Activated T-cell treated with anti-CD3 and anti-CD28 coated beads, Interleukin-2, amount 50 U/mL, for 1 hour (primary cell): Measurements from ENCODE around the gene SOX6.

Experiments used
- DNase-seq: peaks from one replicate; pipeline ENCODE4 v3.0.0-alpha.2; 2020

SOX6 gene

GRCh38 chr11:15985127-15985859, 371.1 kb downstream of the SOX6 start:
- DNase-seq = no peak

- no peak for DNase-seq
Observed at GRCh38 chr11:15981292-15981691, 375.1 kb downstream of the SOX6 start.

GRCh38 chr11:15977116-15977515, 379.2 kb downstream of the SOX6 start:
- DNase-seq = no peak

- no peak for DNase-seq
Observed at GRCh38 chr11:15976433-15977045, 379.8 kb downstream of the SOX6 start.

- no peak for DNase-seq
Observed at GRCh38 chr11:15975742-15976141, 380.6 kb downstream of the SOX6 start.

GRCh38 chr11:15972838-15973237, 383.5 kb downstream of the SOX6 start:
- DNase-seq = no peak

GRCh38 chr11:15971215-15971546, 385.2 kb downstream of the SOX6 start:
- no peak for DNase-seq

- DNase-seq = no peak
Observed at GRCh38 chr11:15970506-15971214, 385.7 kb downstream of the SOX6 start.

GRCh38 chr11:15969701-15970329, 386.5 kb downstream of the SOX6 start:
- no peak for DNase-seq

GRCh38 chr11:15969281-15969680, 387.1 kb downstream of the SOX6 start:
- DNase-seq = no peak

GRCh38 chr11:15968461-15969130, 387.8 kb downstream of the SOX6 start:
- DNase-seq = no peak

GRCh38 chr11:15967966-15968365, 388.4 kb downstream of the SOX6 start:
- DNase-seq = no peak

GRCh38 chr11:15967166-15967565, 389.2 kb downstream of the SOX6 start:
- no peak for DNase-seq

GRCh38 chr11:15965562-15966250, 390.6 kb downstream of the SOX6 start:
- DNase-seq = no peak

GRCh38 chr11:15963266-15963665, 393.1 kb downstream of the SOX6 start:
- no peak for DNase-seq

GRCh38 chr11:15958910-15959309, 397.4 kb downstream of the SOX6 start:
- no peak for DNase-seq

- no peak for DNase-seq
Observed at GRCh38 chr11:15957234-15957633, 399.1 kb downstream of the SOX6 start.

GRCh38 chr11:15956302-15956701, 400.0 kb downstream of the SOX6 start:
- no peak for DNase-seq

- DNase-seq = no peak
Observed at GRCh38 chr11:15955595-15955994, 400.8 kb downstream of the SOX6 start.

GRCh38 chr11:15947681-15948648, 408.4 kb downstream of the SOX6 start:
- no peak for DNase-seq

- DNase-seq = no peak
Observed at GRCh38 chr11:15945726-15946125, 410.6 kb downstream of the SOX6 start.
